Fibroblast of peridontal ligament (primary cell): ENCODE data around the gene NR5A1.

Experiments used
- DNase-seq: peaks from one replicate; pipeline ENCODE4 v3.0.0-alpha.2; 2010; ENCODE audit errors: extremely low read depth

Gene NR5A1

GRCh38 chr9:124440786-124441185 lies 66.4 kb downstream of the NR5A1 start:
- DNase-seq = no peak

- DNase-seq = no peak
Measured at GRCh38 chr9:124439686-124440243, 67.4 kb downstream of the NR5A1 start.

GRCh38 chr9:124439086-124439485 lies 68.1 kb downstream of the NR5A1 start:
- no peak for DNase-seq

GRCh38 chr9:124438091-124438490 lies 69.1 kb downstream of the NR5A1 start:
- no peak for DNase-seq

- DNase-seq = no peak
Measured at GRCh38 chr9:124437086-124437485, 70.1 kb downstream of the NR5A1 start.

GRCh38 chr9:124436320-124436719 lies 70.9 kb downstream of the NR5A1 start:
- no peak for DNase-seq
